SW 1271 (cell line): ENCODE data around the gene HCK.
"Not testable (repeated sequence)": the region's sequence is repeated elsewhere in the genome, so short reads cannot be mapped to it uniquely, and the experiment has no call there.

ENCODE experiments used
- DNase-seq, 2 experiments: peaks; one replicate each; lab custom pipeline; 2025; lab: John Stamatoyannopoulos, UW

The HCK gene

DNA sequence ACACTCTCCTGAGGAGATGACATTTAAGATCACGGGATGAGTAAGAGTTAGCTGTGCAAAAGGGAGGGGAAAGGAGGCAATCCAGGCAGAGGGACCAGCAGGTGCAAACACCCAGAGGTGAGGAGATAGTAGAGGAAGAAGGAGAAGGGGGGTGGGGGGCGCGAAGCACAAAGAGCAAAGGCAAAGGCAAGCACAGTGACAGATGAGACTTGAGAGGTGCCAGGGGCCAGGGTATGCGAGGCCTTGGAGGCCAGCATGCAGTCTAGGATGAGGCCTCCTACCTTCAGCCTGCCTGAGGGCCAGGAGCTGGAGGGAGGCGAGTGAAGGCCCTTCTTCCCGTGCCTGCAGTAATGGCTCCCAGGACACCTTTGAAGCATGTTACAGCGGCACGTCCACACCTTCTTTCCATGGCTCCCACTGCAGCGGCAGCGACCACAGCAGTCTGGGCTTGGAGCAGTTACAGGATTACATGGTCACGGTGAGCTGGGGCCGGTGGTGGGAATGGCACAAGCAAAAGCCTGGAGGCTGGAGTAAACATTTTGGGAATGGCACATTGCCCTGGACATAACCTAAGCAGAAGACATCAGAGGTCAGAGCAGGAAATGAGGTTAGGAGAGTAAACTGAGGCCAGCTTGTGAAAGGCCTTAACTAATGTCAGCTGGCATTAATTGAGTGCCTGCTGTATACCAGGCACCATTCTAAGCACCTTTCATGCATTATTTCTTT lies 23.2 kb upstream of the HCK start:
- no peak for DNase-seq

DNA sequence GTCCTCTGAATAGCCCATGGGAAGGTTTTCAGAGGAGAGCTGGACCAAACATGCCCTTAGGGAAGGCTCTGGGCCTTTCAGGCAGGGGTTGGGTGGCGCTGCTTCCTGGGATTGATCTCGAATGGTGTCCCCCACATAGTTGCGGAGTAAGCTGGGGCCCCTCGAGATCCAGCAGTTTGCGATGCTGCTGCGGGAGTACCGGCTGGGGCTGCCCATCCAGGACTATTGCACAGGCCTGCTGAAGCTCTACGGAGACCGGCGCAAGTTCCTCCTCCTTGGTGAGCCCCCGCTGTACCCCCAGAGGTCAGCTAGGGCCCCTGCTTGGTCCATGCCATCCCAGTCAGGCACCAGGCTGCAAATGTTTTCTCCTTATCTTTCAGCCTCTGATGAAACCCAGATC lies 22.5 kb upstream of the HCK start:
- DNase-seq, result no peak

DNA sequence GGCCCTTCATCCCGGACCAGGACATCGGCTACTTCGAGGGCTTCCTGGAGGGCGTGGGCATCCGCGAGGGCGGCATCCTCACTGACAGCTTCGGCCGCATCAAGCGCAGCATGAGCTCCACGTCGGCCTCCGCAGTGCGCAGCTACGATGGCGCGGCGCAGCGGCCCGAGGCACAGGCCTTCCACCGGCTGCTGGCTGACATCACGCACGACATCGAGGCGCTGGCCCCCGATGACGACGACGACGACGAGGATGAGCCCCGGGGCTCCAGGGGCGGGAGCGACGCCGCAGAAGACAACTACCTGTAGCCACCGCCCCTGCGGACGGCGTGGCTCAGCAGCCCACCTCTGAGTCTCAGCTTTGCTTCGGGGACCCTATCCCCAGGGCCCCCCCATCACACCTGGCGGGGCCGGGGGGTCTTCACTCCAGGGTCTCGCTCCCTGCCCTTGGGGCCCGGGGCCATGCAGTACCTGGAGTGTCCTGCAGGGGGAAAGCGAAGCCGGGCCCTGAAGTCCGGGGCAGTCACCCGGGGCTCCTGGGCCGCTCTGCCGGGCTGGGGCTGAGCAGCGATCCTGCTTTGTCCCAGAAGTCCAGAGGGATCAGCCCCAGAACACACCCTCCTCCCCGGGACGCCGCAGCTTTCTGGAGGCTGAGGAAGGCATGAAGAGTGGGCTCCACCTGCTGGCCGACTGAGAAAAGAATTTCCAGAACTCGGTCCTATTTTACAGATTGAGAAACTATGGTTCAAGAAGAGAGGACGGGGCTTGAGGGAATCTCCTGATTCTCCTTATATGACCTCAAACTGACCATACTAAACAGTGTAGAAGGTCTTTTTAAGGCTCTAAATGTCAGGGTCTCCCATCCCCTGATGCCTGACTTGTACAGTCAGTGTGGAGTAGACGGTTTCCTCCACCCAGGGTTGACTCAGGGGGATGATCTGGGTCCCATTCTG lies 20.8 kb upstream of the HCK start:
- peak; percentile 90 to 91 for DNase-seq

DNA sequence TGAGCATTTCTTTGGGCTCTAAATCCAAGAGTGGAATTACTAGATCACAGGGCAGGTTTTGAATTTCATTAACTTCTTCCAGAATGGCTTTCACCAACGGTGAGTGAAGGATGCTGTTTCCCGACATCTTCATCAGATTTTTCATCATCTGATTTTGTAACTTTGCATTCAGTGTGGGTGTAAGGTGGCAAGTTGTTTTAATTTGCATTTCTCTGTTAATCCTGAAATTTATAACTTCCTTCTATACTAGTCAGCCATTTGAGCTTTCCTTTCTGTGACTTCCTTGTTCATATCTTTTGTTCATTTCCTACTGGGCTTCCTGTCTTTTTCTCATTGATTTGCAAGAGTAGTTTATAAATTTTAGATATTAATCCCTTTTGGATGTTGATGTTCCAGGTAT lies 18.7 kb upstream of the HCK start:
- DNase-seq, result no peak

GRCh38 chr20:32033721-32034120 lies 18.3 kb upstream of the HCK start:
- DNase-seq, result not testable (repeated sequence)

- no peak for DNase-seq
Measured at GRCh38 chr20:32034581-32035425, 17.2 kb upstream of the HCK start.

- no peak for DNase-seq
Measured at GRCh38 chr20:32035426-32035779, 16.6 kb upstream of the HCK start.

DNA sequence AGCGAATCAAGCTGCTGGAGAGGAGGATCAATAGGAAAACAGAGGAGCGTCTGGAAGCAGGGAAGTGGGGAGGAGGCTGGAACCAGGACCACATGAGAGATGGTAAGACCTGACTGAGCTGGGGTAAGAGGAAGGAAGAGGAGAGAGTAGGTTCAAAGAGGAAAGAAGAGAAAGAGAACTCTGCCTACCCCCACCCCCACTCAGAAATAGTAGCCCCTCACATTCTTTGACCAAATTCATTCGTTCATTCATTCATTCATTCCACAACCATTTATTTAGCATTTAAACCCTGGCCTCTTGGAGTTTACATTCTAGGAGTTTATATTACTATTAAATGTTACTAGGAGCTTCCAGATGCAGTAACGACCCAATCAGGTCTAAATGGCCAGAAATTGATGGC lies 15.8 kb upstream of the HCK start:
- no peak for DNase-seq

- no peak for DNase-seq
Measured at GRCh38 chr20:32036716-32037485, 15.1 kb upstream of the HCK start.

DNA sequence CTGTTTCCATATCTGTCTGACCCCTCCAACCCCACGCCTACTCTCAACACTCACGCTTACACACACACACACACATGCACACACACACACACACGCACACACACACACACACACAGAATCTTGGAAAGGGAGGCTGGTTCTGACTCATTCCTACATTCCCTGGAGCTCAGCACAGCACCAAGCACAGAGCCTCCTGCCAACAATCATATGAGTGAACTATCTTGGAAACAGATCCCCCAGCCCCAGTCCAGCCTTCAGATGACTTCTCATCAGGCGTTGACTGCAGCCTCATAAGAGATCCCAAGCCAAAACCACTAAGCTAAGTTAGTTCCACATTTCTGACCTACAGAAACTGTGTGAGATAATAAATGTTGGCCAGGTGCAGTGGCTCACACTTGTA lies 14.1 kb upstream of the HCK start:
- DNase-seq, result no peak

GRCh38 chr20:32040142-32040953 lies 11.7 kb upstream of the HCK start:
- no peak for DNase-seq

GRCh38 chr20:32045999-32046398 lies 6.0 kb upstream of the HCK start:
- no peak for DNase-seq

DNA sequence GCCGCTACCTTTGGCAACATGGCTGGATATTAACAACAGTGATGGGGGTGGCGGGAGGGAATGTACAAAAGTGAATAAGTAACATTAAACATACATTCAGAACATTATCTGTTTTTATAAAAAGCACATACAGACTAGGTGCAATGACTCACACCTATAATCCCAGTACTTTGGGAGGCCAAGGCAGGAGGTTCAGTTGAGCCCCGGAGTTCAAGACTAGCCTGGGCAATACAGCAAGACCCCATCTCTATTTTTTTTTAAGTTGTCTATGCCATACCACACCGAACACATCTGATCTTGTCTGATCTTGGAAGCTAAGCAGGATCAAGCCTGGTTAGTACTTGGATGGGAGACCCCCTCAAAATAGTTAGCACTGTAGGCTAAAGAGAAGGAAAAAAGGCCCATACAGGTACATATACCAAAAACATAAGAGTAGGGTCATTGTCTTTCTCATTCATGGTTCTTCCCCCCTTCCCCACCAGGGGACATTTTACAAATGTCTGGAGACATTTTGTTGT lies 1.7 kb upstream of the HCK start:
- DNase-seq, result no peak

GRCh38 chr20:32050851-32051556 lies 1.0 kb upstream of the HCK start:
- DNase-seq, result no peak

DNA sequence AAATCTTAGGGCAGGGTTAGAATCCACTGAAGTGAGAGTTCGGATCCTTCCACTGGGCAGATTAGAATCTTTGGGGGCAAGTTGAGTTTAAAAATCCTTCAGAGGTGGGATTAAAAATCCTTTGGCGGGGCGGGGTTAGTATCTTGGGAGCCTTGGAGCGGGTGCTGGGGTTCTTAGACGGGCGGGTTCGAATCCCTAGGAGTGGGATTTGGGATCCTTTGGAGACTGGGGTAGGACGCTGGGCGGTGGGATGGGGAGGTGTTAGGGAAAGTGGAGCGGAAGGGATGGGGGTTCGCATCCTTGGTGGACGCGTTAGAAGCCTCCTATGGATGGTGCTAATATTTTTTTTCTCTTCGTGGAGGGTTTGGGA lies 337 bp upstream of the HCK start:
- no peak for DNase-seq

DNA sequence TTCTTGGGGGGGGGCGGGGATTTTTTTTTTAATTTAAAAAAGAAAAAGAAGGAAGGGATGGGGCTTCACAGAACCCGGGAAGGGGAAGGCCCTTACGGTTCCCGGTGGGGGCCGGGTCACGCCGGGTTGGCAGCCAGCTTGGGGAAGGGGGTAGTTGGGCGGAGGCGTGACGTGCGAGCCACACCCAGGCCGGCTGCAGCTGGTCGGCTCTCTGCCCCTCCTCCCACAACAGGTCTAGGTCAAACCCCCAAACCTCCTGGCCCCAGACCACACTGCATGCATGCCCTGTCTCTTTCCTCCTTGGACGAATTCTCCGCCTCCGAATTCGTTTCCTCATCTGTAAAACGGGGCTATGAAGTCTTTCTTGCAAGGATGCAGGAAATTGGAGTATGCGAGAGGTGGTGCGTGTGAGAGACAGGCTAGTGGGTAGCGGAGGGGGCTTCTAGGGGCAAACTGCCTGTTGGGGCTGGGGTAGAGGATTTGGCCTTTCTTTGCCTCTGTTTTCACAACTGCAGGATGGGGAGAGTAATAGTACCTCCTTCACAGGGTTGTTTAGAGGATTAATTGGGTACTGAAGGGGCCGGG lies 828 bp downstream of the HCK start:
- no peak for DNase-seq

GRCh38 chr20:32053648-32054047 lies 1.6 kb downstream of the HCK start:
- DNase-seq, result no peak

DNA sequence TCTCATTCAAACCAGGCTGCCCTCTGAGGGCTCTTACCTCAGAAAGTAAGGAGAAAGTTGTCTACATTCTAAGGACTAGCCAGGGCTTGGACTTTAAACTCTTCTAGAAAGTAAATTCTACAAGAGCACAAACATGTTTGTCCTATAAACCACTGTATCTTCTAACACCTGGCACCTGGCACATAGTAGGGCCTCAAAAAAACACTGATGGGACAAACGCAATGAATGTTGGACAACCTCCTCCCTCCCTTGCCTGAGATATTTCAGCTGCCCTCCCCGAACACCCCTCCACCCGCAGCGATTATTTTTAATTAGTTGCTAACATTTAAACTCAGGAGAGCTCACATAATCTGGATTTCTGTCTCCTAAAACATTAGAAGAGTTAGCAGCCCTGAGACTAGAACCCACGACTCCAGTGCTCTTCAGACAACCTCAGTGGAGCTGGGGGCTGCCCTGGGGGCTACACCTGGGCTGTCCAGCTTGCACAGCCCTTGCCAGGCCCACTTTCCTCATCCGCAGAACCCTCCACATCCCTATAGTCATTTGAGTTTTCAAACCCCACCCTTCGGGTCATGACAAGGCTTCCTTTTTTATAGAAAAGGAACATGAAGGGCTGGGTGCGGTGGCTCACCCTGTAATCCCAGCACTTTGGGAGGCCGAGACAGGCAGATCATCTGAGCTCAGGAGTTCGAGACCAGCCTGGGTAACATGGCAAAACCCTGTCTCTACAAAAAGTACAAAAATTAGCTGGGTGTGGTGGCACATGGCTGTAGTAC lies 4.9 kb downstream of the HCK start:
- DNase-seq, result no peak

DNA sequence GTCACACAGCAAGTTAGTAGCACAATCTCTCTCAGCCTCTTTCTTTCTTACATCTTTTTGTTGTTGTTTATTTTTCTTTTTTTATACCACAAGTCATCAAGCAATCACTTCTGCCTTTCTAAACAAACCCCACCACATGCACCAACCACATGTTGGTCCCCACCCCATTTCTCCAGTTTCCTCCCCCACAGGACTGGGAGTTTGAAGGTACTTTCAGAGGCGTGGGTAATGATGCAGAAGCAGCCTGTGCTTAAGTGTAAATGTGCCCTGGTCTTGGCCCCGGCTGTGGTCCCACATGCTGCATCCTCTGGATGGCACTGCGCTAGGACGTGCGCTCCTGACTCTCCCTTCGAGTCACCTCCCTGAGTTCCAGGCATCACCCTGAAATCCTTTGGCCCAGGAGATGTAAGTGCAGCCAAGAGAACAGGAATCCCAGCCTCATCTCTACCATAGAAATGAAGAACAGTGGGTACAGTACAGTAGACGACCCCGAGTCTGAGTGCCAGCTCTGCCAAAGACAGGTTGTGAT lies 5.7 kb downstream of the HCK start:
- DNase-seq, result no peak
